Astrocyte of the cerebellum (primary cell): ENCODE measurements around the gene TAF11L2.
"Not testable (repeated sequence)": the region's sequence is repeated elsewhere in the genome, so short reads cannot be mapped to it uniquely, and the experiment has no call there.

Source experiments
- DNase-seq: peaks from one replicate; pipeline ENCODE4 v3.0.0-alpha.2; 2011; ENCODE audit warnings: low read depth
- H3K4me3 ChIP-seq: 2 replicates; pipeline ENCODE4 v1.5.1; 2011; ENCODE audit warnings: mild to moderate bottlenecking, low read depth, low read length, moderate library complexity
- in situ Hi-C: cut with HindIII; loops from 2 replicates; pipeline ENCODE4 v1.10.0; 2017; ENCODE audit warnings: low sequenced_read_pairs
- TF ChIP-seq, protein P1 (sequence below): IDR thresholded peaks from 2 replicates; pipeline ENCODE4 v1.5.1; 2012; ENCODE audit warnings: low read length, low read depth, moderate library complexity, mild to moderate bottlenecking; ENCODE audit errors: missing control alignments

TAF11L2 gene

DNA sequence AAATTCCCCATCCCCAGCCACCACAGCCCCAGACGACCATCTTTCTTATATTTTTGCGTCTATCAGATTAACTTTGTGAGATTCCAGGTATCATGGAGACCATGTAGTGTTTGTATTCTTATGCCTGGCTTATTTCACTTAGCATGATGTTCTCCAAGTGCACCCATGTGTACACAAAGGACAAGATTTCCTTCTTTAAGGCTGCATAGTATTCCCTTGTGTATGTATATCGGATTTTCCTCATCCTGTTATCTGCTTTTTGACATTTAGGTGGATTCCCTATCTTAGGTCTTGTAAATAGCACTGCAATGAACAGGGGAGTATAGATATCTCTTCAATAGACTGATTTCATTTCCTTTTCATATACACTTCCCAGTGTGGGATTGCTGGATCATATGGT lies 5.3 kb upstream of the TAF11L2 start:
- in situ Hi-C loops: no loop called here
- TF ChIP-seq, protein P1, sequence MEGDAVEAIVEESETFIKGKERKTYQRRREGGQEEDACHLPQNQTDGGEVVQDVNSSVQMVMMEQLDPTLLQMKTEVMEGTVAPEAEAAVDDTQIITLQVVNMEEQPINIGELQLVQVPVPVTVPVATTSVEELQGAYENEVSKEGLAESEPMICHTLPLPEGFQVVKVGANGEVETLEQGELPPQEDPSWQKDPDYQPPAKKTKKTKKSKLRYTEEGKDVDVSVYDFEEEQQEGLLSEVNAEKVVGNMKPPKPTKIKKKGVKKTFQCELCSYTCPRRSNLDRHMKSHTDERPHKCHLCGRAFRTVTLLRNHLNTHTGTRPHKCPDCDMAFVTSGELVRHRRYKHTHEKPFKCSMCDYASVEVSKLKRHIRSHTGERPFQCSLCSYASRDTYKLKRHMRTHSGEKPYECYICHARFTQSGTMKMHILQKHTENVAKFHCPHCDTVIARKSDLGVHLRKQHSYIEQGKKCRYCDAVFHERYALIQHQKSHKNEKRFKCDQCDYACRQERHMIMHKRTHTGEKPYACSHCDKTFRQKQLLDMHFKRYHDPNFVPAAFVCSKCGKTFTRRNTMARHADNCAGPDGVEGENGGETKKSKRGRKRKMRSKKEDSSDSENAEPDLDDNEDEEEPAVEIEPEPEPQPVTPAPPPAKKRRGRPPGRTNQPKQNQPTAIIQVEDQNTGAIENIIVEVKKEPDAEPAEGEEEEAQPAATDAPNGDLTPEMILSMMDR: no peak
- no peak for DNase-seq
- no peak overlapping the region for H3K4me3 ChIP-seq

DNA sequence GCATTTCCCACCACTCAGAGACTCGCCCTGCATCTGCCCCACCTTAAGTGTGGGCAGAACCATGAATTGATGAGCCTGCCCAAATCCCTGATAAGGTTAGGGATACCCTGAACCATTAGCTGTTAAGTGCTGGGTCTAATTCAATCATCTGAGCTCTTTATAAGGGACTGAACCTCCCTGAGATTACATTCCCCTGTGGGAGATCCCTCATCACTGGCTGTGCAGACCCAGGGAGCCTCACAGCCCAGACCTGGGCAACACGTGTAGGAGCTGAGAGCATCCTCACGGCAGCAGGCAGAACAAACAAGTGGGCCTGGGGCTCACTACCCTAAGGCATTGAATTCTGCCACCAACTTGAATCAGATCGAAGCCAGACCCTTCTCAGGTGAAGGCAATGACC lies 585 bp upstream of the TAF11L2 start:
- TF ChIP-seq, protein P1: no peak
- H3K4me3 ChIP-seq: no peak overlapping the region
- in situ Hi-C loops: no loop called here
- no peak for DNase-seq

DNA sequence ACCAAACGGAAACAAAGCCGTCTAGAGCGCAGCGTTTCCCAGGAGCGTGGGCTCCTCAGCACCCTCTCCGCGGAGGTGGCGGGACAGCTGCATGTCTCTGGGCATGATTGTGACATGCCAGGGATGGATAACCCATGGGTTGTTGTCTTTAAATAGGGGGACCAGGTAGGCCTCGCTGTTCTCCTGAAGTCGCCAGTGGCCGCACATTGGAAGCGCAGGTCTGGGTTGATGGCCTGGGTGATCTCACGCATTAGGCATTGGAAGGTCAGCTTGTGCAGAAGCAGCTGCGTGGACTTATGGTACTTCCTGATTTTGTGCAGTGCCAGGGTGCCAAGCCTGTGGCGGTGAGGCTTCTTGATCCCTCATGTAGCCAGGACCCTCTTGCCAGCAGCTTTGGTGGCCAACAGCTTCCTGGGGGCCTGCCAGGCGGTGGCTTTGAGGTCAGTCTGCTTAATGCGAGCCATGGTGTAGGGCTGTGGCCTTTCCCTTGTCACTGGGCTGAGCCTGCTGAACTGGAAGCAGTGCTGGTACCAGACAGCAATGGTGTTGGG lies 13.8 kb downstream of the TAF11L2 start:
- in situ Hi-C loops: no loop called here
- TF ChIP-seq, protein P1: no peak
- no peak overlapping the region for H3K4me3 ChIP-seq
- DNase-seq: no peak

DNA sequence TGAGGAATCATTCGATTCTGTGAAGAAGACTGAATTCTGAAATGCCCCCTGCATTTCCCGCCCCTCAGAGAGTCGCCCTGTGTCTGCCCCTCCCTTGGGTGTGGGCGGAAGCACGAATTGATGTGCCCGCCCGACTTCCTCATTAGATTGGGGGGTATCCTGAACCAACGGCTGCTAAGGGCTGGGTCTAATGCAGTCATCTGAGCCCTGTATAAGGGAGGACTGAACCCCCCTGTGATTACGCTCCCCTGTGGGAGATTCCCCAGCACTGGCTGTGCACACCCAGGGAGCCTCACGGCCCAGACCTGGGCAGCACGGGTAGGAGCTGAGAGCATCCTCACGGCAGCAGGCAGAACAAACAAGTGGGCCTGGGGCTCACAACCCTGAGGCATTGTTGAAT lies 19.5 kb downstream of the TAF11L2 start:
- in situ Hi-C loops, H3K4me3 ChIP-seq, DNase-seq: not testable (repeated sequence)

DNA sequence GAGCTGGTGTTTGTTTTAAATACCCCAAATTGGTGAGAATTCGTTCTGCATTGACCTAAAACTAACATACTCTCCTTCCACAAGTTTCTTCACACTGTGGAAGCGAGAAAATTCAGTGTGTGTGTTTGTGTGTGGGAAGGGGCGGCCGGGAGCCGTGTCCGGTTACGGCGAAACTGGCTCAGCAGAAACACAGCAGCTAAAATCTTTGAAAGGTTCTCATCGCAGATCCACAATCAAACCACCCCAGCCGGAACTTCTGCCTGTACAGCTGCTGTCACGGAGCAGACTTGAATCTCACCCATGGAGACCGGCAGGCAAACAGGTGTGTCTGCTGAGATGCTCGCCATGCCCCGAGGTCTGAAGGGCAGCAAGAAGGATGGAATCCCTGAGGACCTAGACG lies 20.0 kb downstream of the TAF11L2 start, which contains the start of gene TAF11L3:
Gene TAF11L3, plus strand, starts transcription at position 301 of the 400 bp plus-strand sequence.
- DNase-seq, H3K4me3 ChIP-seq, in situ Hi-C loops: not testable (repeated sequence)

DNA sequence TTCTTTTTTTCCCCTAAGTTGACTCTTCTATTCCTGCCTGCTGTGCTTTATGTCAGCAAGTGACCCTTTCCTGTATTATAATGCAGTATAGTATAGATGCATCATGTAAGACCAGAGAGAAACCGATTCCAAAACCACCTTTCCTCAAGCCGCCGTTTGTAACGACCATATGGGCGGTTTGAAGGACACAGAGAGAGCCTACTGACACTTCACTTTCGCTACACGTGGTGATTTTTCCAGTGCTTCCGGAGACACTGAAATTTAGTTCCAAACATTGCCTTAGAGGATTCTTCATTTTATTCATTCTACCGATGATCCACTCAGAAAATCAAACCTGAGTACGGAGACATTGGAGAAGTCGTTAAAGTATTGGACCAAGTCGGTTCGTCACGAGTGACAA lies 21.5 kb downstream of the TAF11L2 start:
- H3K4me3 ChIP-seq, DNase-seq, in situ Hi-C loops: not testable (repeated sequence)

DNA sequence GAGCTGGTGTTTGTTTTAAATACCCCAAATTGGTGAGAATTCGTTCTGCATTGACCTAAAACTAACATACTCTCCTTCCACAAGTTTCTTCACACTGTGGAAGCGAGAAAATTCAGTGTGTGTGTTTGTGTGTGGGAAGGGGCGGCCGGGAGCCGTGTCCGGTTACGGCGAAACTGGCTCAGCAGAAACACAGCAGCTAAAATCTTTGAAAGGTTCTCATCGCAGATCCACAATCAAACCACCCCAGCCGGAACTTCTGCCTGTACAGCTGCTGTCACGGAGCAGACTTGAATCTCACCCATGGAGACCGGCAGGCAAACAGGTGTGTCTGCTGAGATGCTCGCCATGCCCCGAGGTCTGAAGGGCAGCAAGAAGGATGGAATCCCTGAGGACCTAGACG lies 23.5 kb downstream of the TAF11L2 start, which contains the start of gene TAF11L4:
Gene TAF11L4, plus strand, starts transcription at position 301 of the 400 bp plus-strand sequence.
- DNase-seq, in situ Hi-C loops, H3K4me3 ChIP-seq: not testable (repeated sequence)

DNA sequence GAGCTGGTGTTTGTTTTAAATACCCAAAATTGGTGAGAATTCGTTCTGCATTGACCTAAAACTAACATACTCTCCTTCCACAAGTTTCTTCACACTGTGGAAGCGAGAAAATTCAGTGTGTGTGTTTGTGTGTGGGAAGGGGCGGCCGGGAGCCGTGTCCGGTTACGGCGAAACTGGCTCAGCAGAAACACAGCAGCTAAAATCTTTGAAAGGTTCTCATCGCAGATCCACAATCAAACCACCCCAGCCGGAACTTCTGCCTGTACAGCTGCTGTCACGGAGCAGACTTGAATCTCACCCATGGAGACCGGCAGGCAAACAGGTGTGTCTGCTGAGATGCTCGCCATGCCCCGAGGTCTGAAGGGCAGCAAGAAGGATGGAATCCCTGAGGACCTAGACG lies 26.9 kb downstream of the TAF11L2 start, which contains the start of gene TAF11L5:
Gene TAF11L5, plus strand, starts transcription at position 301 of the 400 bp plus-strand sequence.
- in situ Hi-C loops, DNase-seq, H3K4me3 ChIP-seq: not testable (repeated sequence)

DNA sequence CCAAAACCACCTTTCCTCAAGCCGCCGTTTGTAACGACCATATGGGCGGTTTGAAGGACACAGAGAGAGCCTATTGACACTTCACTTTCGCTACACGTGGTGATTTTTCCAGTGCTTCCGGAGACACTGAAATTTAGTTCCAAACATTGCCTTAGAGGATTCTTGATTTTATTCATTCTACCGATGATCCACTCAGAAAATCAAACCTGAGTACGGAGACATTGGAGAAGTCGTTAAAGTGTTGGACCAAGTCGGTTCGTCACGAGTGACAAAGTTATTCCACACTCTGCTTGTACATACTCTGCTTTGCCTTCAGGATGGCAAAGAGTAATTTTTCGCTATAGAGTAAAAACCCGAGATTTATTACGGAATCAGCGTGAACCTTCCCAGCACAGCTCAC lies 28.5 kb downstream of the TAF11L2 start:
- DNase-seq, H3K4me3 ChIP-seq, in situ Hi-C loops: not testable (repeated sequence)

DNA sequence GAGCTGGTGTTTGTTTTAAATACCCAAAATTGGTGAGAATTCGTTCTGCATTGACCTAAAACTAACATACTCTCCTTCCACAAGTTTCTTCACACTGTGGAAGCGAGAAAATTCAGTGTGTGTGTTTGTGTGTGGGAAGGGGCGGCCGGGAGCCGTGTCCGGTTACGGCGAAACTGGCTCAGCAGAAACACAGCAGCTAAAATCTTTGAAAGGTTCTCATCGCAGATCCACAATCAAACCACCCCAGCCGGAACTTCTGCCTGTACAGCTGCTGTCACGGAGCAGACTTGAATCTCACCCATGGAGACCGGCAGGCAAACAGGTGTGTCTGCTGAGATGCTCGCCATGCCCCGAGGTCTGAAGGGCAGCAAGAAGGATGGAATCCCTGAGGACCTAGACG lies 30.3 kb downstream of the TAF11L2 start, which contains the start of gene TAF11L6:
Gene TAF11L6, plus strand, starts transcription at position 301 of the 400 bp plus-strand sequence.
- DNase-seq, in situ Hi-C loops, H3K4me3 ChIP-seq: not testable (repeated sequence)
